Vagina (tissue), 2 donors: ENCODE measurements around the gene NPC2. TPM values are rescaled to one million over a fixed set of nuclear protein-coding genes. Genes with fewer than 3 reads are reported as not detected.
A peak's percentile ranks its signal among the peaks of the same experiment; 100 is the strongest.

Source experiments
- DNase-seq, 2 donors: peaks; one replicate each; pipeline ENCODE4 v3.0.0-alpha.2; 2017; ENCODE audit errors: extremely low spot score in 2 of 2
- H3K27ac ChIP-seq: fragments of 200-600 bp; sonication (generic); one replicate; pipeline ENCODE4 v1.5.1; 2019
- H3K27me3 ChIP-seq: fragments of 200-600 bp; sonication (generic); one replicate; pipeline ENCODE4 v1.5.1; 2019
- H3K36me3 ChIP-seq, 2 donors: fragments of 200-600 bp; sonication (generic); one replicate each; pipeline ENCODE4 v1.5.1; 2017 to 2019
- H3K4me1 ChIP-seq: fragments of 200-600 bp; sonication (generic); one replicate; pipeline ENCODE4 v1.5.1; 2019
- H3K4me3 ChIP-seq, 2 donors: fragments of 200-600 bp; sonication (generic); 1 replicate in 1 of 2; 2 replicates in 1 of 2; pipeline ENCODE4 v1.5.1; 2016 to 2019
- H3K9me3 ChIP-seq: fragments of 200-600 bp; sonication (generic); one replicate; pipeline ENCODE4 v1.5.1; 2019
- CTCF ChIP-seq, 3 experiments: fragments of 450-650 bp in 2 of 3; fragments of 200-600 bp in 1 of 3; sonication (generic) in 1 of 3; IDR thresholded peaks; one replicate each; pipeline ENCODE4 v1.5.1; 2017 to 2019; ENCODE audit warnings: antibody characterized with exemption in 3 of 3, mild to moderate bottlenecking in 2 of 3, moderate library complexity in 2 of 3
- POLR2A ChIP-seq, 2 donors: fragments of 450-650 bp; IDR thresholded peaks; one replicate each; pipeline ENCODE4 v1.6.1; 2017; ENCODE audit warnings: antibody characterized with exemption in 2 of 2, mild to moderate bottlenecking in 2 of 2, moderate library complexity in 2 of 2
- POLR2AphosphoS5 ChIP-seq, 2 donors: sonication (generic); formaldehyde crosslinking; IDR thresholded peaks; one replicate each; pipeline ENCODE4 v1.9.0; 2017; ENCODE audit warnings: antibody characterized with exemption in 2 of 2, mild to moderate bottlenecking in 2 of 2, low read depth in 1 of 2; ENCODE audit not compliant: insufficient read depth in 1 of 2
- intact Hi-C: fragments of 100-400 bp; cut with DNase I; formaldehyde crosslinking; loops from one replicate; pipeline ENCODE4 v1.15.1; 2023
- total RNA-seq: library from RNA; depleted of rRNA; stranded (reverse); fragments of >200 nt; gene quantifications from one replicate; pipeline ENCODE4 v1.2.3, GENCODE V29; 2016

The NPC2 gene
- total RNA-seq, 1 donor from 2014 or later = 165 TPM

GRCh38 chr14:74464785-74465184, 28.3 kb downstream of the NPC2 start:
- no peak for DNase-seq
- no peak for TF ChIP-seq POLR2A (IDR thresholded peaks at IDR 0.05)
- no peak for TF ChIP-seq POLR2AphosphoS5 (IDR thresholded peaks at IDR 0.05; ENCODE audit: insufficient read depth in 1 of 2, low read depth in 1 of 2)
- no peak for TF ChIP-seq CTCF (IDR thresholded peaks at IDR 0.05)
- Histone ChIP-seq H3K4me1 (peaks cover 5% of the 10 kb centered on the region), H3K9me3 (no peaks in the 10 kb centered on the region), H3K27ac (no peak overlapping the region), H3K36me3 (no peaks in the 10 kb centered on the region), H3K4me3 (no peak overlapping the region), H3K27me3 (no peaks in the 10 kb centered on the region)
- intact Hi-C loops = no loop called here

- Histone ChIP-seq H3K36me3 (no peaks in the 10 kb centered on the region), H3K27ac (no peak overlapping the region), H3K4me3 (no peak overlapping the region), H3K4me1 (peaks cover 11% of the 10 kb centered on the region), H3K9me3 (no peaks in the 10 kb centered on the region), H3K27me3 (no peaks in the 10 kb centered on the region)
- TF ChIP-seq POLR2AphosphoS5 (IDR thresholded peaks at IDR 0.05; ENCODE audit: insufficient read depth in 1 of 2, low read depth in 1 of 2) (no peak), CTCF (IDR thresholded peaks at IDR 0.05) (no peak), POLR2A (IDR thresholded peaks at IDR 0.05) (no peak)
- DNase-seq = no peak
- intact Hi-C loops = no loop called here
Measured at GRCh38 chr14:74463697-74464096, 29.4 kb downstream of the NPC2 start.

- H3K36me3 ChIP-seq = no peaks in the 10 kb centered on the region
- DNase-seq = no peak
- intact Hi-C loops = no loop called here
- TF ChIP-seq POLR2A (IDR thresholded peaks at IDR 0.05) (no peak), POLR2AphosphoS5 (IDR thresholded peaks at IDR 0.05; ENCODE audit: insufficient read depth in 1 of 2, low read depth in 1 of 2) (no peak), CTCF (IDR thresholded peaks at IDR 0.05) (no peak)
- no peaks in the 10 kb centered on the region for H3K9me3 ChIP-seq
- no peaks in the 10 kb centered on the region for H3K27me3 ChIP-seq
- no peak overlapping the region for H3K27ac ChIP-seq
- H3K4me1 ChIP-seq = peaks cover 11% of the 10 kb centered on the region
- H3K4me3 ChIP-seq = no peak overlapping the region
Measured at GRCh38 chr14:74462993-74463392, 30.1 kb downstream of the NPC2 start.

- Histone ChIP-seq H3K4me1 (peaks cover 11% of the 10 kb centered on the region), H3K27ac (no peak overlapping the region), H3K9me3 (no peaks in the 10 kb centered on the region), H3K4me3 (no peak overlapping the region), H3K27me3 (no peaks in the 10 kb centered on the region), H3K36me3 (no peaks in the 10 kb centered on the region)
- no peak for DNase-seq
- TF ChIP-seq POLR2A (IDR thresholded peaks at IDR 0.05) (no peak), POLR2AphosphoS5 (IDR thresholded peaks at IDR 0.05; ENCODE audit: insufficient read depth in 1 of 2, low read depth in 1 of 2) (no peak), CTCF (IDR thresholded peaks at IDR 0.05) (no peak)
- intact Hi-C loops = no loop called here
Measured at GRCh38 chr14:74459976-74460375, 33.1 kb downstream of the NPC2 start.

- TF ChIP-seq POLR2A (IDR thresholded peaks at IDR 0.05) (no peak), CTCF (IDR thresholded peaks at IDR 0.05) (peak in 1 of 3 experiments; percentile 25), POLR2AphosphoS5 (IDR thresholded peaks at IDR 0.05; ENCODE audit: insufficient read depth in 1 of 2, low read depth in 1 of 2) (no peak)
- intact Hi-C loops = no loop called here
- Histone ChIP-seq H3K4me1 (peaks cover 11% of the 10 kb centered on the region), H3K4me3 (no peak overlapping the region), H3K9me3 (no peaks in the 10 kb centered on the region), H3K36me3 (no peaks in the 10 kb centered on the region), H3K27me3 (no peaks in the 10 kb centered on the region), H3K27ac (no peak overlapping the region)
- no peak for DNase-seq
Measured at GRCh38 chr14:74459289-74459946, 33.7 kb downstream of the NPC2 start.
